IMR-90 (cell line): Measurements from ENCODE around the gene PPP1R13B. TPM values are rescaled to one million over a fixed set of nuclear protein-coding genes. Genes with fewer than 3 reads are reported as not detected.

Experiments used
- ATAC-seq: fragments of 200-7000 bp; cut with Tn5 transposase; 2 replicates; pipeline ENCODE4 v1.9.1; 2020; ENCODE audit warnings: low read depth, mild to moderate bottlenecking, moderate library complexity
- BruUV-seq: library from RNA; stranded (reverse); fragments of 400-500 nt; replicated peaks from 2 replicates; lab custom pipeline; 2021; lab: Mats Ljungman, UMichigan
- CTCF ChIA-PET: fragments of 300-600 bp; formaldehyde crosslinking; extraction: SDS; loops from one replicate; lab custom pipeline; 2021; ENCODE audit warnings: antibody characterized with exemption; lab: Yijun Ruan, JAX
- POLR2A ChIA-PET: fragments of 300-600 bp; sonication (Branson Sonifier 250); formaldehyde crosslinking; loops from one replicate; lab custom pipeline; 2022; ENCODE audit warnings: antibody characterized with exemption; ENCODE audit not compliant: unreplicated experiment; lab: Charles Lee
- DNase-seq: peaks from one replicate; pipeline ENCODE4 v3.0.0; 2013
- H2AFZ ChIP-seq: replicated peaks from 2 replicates; pipeline ENCODE3; 2013; ENCODE audit warnings: low read length, mild to moderate bottlenecking; ENCODE audit not compliant: poor library complexity
- H2AK5ac ChIP-seq: 2 replicates; pipeline ENCODE4 v1.6.1; 2013; ENCODE audit warnings: low read depth, low read length, inconsistent platforms
- H2AK9ac ChIP-seq: replicated peaks from 2 replicates; pipeline ENCODE3; 2013; ENCODE audit warnings: mild to moderate bottlenecking, low read depth, low read length, moderate library complexity; ENCODE audit not compliant: poor library complexity
- H2BK120ac ChIP-seq: 2 replicates; pipeline ENCODE4 v1.6.1; 2013; ENCODE audit warnings: low read depth, low read length, inconsistent platforms
- H2BK15ac ChIP-seq: 3 replicates; pipeline ENCODE4 v1.6.1; 2013; ENCODE audit warnings: low read depth, low read length, inconsistent platforms
- H2BK20ac ChIP-seq: 2 replicates; pipeline ENCODE4 v1.6.1; 2013; ENCODE audit warnings: low read depth, mild to moderate bottlenecking, inconsistent platforms, low read length, moderate library complexity
- H2BK5ac ChIP-seq: 2 replicates; pipeline ENCODE4 v1.6.1; 2013; ENCODE audit warnings: mild to moderate bottlenecking, low read depth, low read length, inconsistent platforms; ENCODE audit not compliant: poor library complexity, severe bottlenecking
- H3K14ac ChIP-seq: replicated peaks from 2 replicates; pipeline ENCODE4 v1.6.1; 2013; ENCODE audit warnings: low read depth, low read length, inconsistent platforms
- H3K18ac ChIP-seq: 2 replicates; pipeline ENCODE4 v1.6.1; 2013; ENCODE audit warnings: low read depth, low read length, control low read depth
- H3K23ac ChIP-seq: 2 replicates; pipeline ENCODE4 v1.6.1; 2013; ENCODE audit warnings: low read depth, low read length, inconsistent platforms
- H3K27ac ChIP-seq: 2 replicates; pipeline ENCODE4 v1.5.1; 2013; ENCODE audit warnings: mild to moderate bottlenecking, control low read depth, low read length; ENCODE audit not compliant: insufficient read depth
- H3K27me3 ChIP-seq: 2 replicates; pipeline ENCODE4 v1.6.1; 2013; ENCODE audit warnings: low read length; ENCODE audit not compliant: control insufficient read depth, insufficient read depth
- H3K36me3 ChIP-seq: 2 replicates; pipeline ENCODE4 v1.6.1; 2013; ENCODE audit warnings: low read length, mixed read lengths; ENCODE audit not compliant: control insufficient read depth, insufficient read depth
- H3K4ac ChIP-seq: 2 replicates; pipeline ENCODE4 v1.6.1; 2013; ENCODE audit warnings: low read depth, low read length, inconsistent platforms
- H3K4me1 ChIP-seq: 2 replicates; pipeline ENCODE4 v1.6.1; 2013; ENCODE audit warnings: low read length, mixed read lengths; ENCODE audit not compliant: control insufficient read depth, insufficient read depth
- H3K4me2 ChIP-seq: 2 replicates; pipeline ENCODE4 v1.6.1; 2013; ENCODE audit warnings: low read depth, mild to moderate bottlenecking, control low read depth, low read length, moderate library complexity
- H3K4me3 ChIP-seq: 2 replicates; pipeline ENCODE4 v1.5.1; 2013; ENCODE audit warnings: low read depth, mild to moderate bottlenecking, control low read depth, low read length, moderate library complexity; ENCODE audit not compliant: insufficient read depth
- H3K56ac ChIP-seq: 2 replicates; pipeline ENCODE4 v1.6.1; 2013; ENCODE audit warnings: low read length, inconsistent platforms; ENCODE audit not compliant: insufficient read depth; ENCODE audit errors: extremely low read depth
- H3K79me1 ChIP-seq, 2 experiments: 2 replicates each; pipeline ENCODE4 v1.6.1; 2013; ENCODE audit warnings: low read length in 2 of 2, inconsistent platforms in 1 of 2, low read depth in 1 of 2
- H3K9ac ChIP-seq: 2 replicates; pipeline ENCODE4 v1.6.1; 2013; ENCODE audit warnings: low read depth, low read length, control low read depth
- H3K9me1 ChIP-seq: 2 replicates; pipeline ENCODE4 v1.6.1; 2013; ENCODE audit warnings: low read length, inconsistent platforms; ENCODE audit not compliant: insufficient read depth
- H3K9me3 ChIP-seq: 2 replicates; pipeline ENCODE4 v1.6.1; 2013; ENCODE audit warnings: low read length; ENCODE audit not compliant: control insufficient read depth, insufficient read depth
- H4K20me1 ChIP-seq: 2 replicates; pipeline ENCODE4 v1.6.1; 2013; ENCODE audit warnings: low read length, inconsistent platforms; ENCODE audit not compliant: insufficient read depth
- H4K5ac ChIP-seq: 2 replicates; pipeline ENCODE4 v1.6.1; 2013; ENCODE audit warnings: mild to moderate bottlenecking, low read depth, low read length, control low read depth
- H4K8ac ChIP-seq, 2 experiments: 2 replicates each; pipeline ENCODE4 v1.6.1; 2013; ENCODE audit warnings: low read depth in 2 of 2, low read length in 2 of 2, control low read depth in 1 of 2, inconsistent platforms in 1 of 2
- H4K91ac ChIP-seq: 2 replicates; pipeline ENCODE4 v1.6.1; 2013; ENCODE audit warnings: low read depth, low read length, inconsistent platforms; ENCODE audit not compliant: insufficient read depth
- BHLHE40 ChIP-seq: fragments of 150-350 bp; IDR thresholded peaks from 2 replicates; pipeline ENCODE4 v1.6.1; 2016; ENCODE audit warnings: mild to moderate bottlenecking, low read depth, low read length
- CHD1 ChIP-seq: IDR thresholded peaks from 2 replicates; pipeline ENCODE4 v1.6.1; 2012; ENCODE audit warnings: low read depth, low read length, improper control_type of control experiment
- CTCF ChIP-seq: conservative IDR thresholded peaks from 2 replicates; pipeline ENCODE4 v1.5.1; 2012; ENCODE audit warnings: mild to moderate bottlenecking, low read depth, low read length, improper control_type of control experiment
- ELK1 ChIP-seq: fragments of 150-350 bp; IDR thresholded peaks from 2 replicates; pipeline ENCODE4 v1.6.1; 2016; ENCODE audit warnings: low read depth, mild to moderate bottlenecking, low read length, moderate library complexity, borderline replicate concordance
- MAFK ChIP-seq: IDR thresholded peaks from 2 replicates; pipeline ENCODE4 v1.6.1; 2012; ENCODE audit warnings: low read depth, low read length, improper control_type of control experiment
- NFE2L2 ChIP-seq: fragments of 150-350 bp; IDR thresholded peaks from 2 replicates; pipeline ENCODE4 v1.6.1; 2016; ENCODE audit warnings: low read depth, mild to moderate bottlenecking, low read length
- POLR2A ChIP-seq: IDR thresholded peaks from 2 replicates; pipeline ENCODE4 v1.6.1; 2012; ENCODE audit warnings: mild to moderate bottlenecking, low read depth, low read length
- RAD21 ChIP-seq: IDR thresholded peaks from 2 replicates; pipeline ENCODE4 v1.6.1; 2012; ENCODE audit warnings: low read length, improper control_type of control experiment
- RCOR1 ChIP-seq: IDR thresholded peaks from 2 replicates; pipeline ENCODE4 v1.6.1; 2012; ENCODE audit warnings: mild to moderate bottlenecking, low read length, improper control_type of control experiment; ENCODE audit not compliant: insufficient replicate concordance
- WGBS, 2 experiments: methylation state at CpG; one replicate each; pipeline versions ENCODE4 v1.1.5 to v1.1.7; 2013; ENCODE audit warnings: missing lambda C conversion rate in 2 of 2; ENCODE audit not compliant: insufficient read length in 1 of 2; ENCODE audit errors: extremely low coverage in 2 of 2; 5-methylcytosine and 5-hydroxymethylcytosine counted together
- dilution Hi-C: fragments of 300-500 bp; cut with HindIII; formaldehyde crosslinking; loops from one replicate; pipeline ENCODE4 v1.14.3; 2018; ENCODE audit warnings: low sequenced_read_pairs; ENCODE audit not compliant: unreplicated experiment
- in situ Hi-C: fragments of 300-500 bp; cut with MboI; formaldehyde crosslinking; loops from 3 replicates; pipeline ENCODE4 v1.14.3; 2019; ENCODE audit warnings: low sequenced_read_pairs, inconsistent platforms, mixed read lengths
- intact Hi-C: fragments of 100-400 bp; cut with micrococcal nuclease; formaldehyde crosslinking; loops from 2 replicates; pipeline ENCODE4 v1.10.0; 2022
- polyA plus RNA-seq, 3 experiments: library from polyadenylated mRNA; depleted of rRNA; stranded (reverse); fragments of >200 nt; gene quantifications; 2 replicates each; pipeline ENCODE4 v1.2.3, GENCODE V29; 2012; ENCODE audit warnings: low replicate concordance in 1 of 3
- total RNA-seq: library from RNA; depleted of rRNA; stranded (reverse); fragments of >200 nt; gene quantifications from 2 replicates; pipeline ENCODE4 v1.2.3, GENCODE V29; 2012

Gene PPP1R13B
- total and polyA plus RNA-seq, 2 of the 4 experiments (the other 2 are of a cell fraction): 1.6 to 2.8 TPM

- Histone ChIP-seq H4K91ac (no peak overlapping the region), H2AFZ (no peak overlapping the region), H4K5ac (no peak overlapping the region), H3K9me1 (no peaks in the 10 kb centered on the region), H2AK5ac (no peak overlapping the region), H3K4me2 (peak overlapping the region; percentile 80), H3K4ac (no peak overlapping the region), H2BK5ac (no peak overlapping the region), H3K56ac (no peak overlapping the region), H3K27me3 (no peaks in the 10 kb centered on the region; the same call in 1 of the 2 replicates), H3K14ac (no peak overlapping the region), H3K27ac (no peak overlapping the region), H4K20me1 (no peaks in the 10 kb centered on the region), H3K9me3 (no peaks in the 10 kb centered on the region), H3K18ac (no peak overlapping the region), H2AK9ac (no peak overlapping the region), H3K4me3 (no peak overlapping the region), H3K9ac (no peak overlapping the region), H3K36me3 (no peaks in the 10 kb centered on the region), H3K23ac (no peak overlapping the region), H3K79me1 (no peaks in the 10 kb centered on the region), H3K4me1 (no peaks in the 10 kb centered on the region), H2BK120ac (no peak overlapping the region), H4K8ac (no peak overlapping the region), H2BK15ac (no peak overlapping the region), H2BK20ac (no peak overlapping the region)
- CTCF ChIA-PET: interaction anchor here (0.5 to 0.7 kb wide), 2 partner anchors 24 to 146 kb away, joined by 3 to 6 read pairs; no protein-coding TSS in a partner anchor
- intact Hi-C loops: no loop called here
- in situ Hi-C loops: no loop called here
- POLR2A ChIA-PET: no interaction called here
- no peak for ATAC-seq
- WGBS, 2 experiments: no CpG with 5 or more reads among the region's 2 CpGs
- no peak for DNase-seq
- BruUV-seq: no TSS peak
- dilution Hi-C loops: no loop called here
- no peak for TF ChIP-seq ELK1
- no peak for TF ChIP-seq MAFK
- no peak for TF ChIP-seq CHD1
- no peak for TF ChIP-seq RCOR1
- no peak for TF ChIP-seq POLR2A
- TF ChIP-seq RAD21: no peak
- no peak for TF ChIP-seq CTCF
- no peak for TF ChIP-seq BHLHE40
- no peak for TF ChIP-seq NFE2L2
These were observed 27.0 kb downstream of the PPP1R13B start for GRCh38 chr14:103820382-103820781.
